ENCODE results near the gene ZNF862.

Gene ZNF862

GRCh38 chr7:149866779-149867447 lies 28.7 kb downstream of the ZNF862 start:
- no peaks in the 10 kb centered on the region for H3K9me3 Mint-ChIP-seq
- ATAC-seq (ENCODE audit: low read depth) (no peak), DNase-seq (ENCODE audit: low spot score in 2 of 2) (no peak)
- no peak overlapping the region for H3K27ac Mint-ChIP-seq
- H3K27me3 Mint-ChIP-seq = no peaks in the 10 kb centered on the region
- no peak overlapping the region for H3K4me3 Mint-ChIP-seq
- H3K36me3 Mint-ChIP-seq = peaks cover 5% of the 10 kb centered on the region
- H3K4me1 Mint-ChIP-seq = peaks cover 14% of the 10 kb centered on the region

- H3K4me1 Mint-ChIP-seq = peaks cover 18% of the 10 kb centered on the region
- no peak overlapping the region for H3K27ac Mint-ChIP-seq
- no peaks in the 10 kb centered on the region for H3K9me3 Mint-ChIP-seq
- H3K27me3 Mint-ChIP-seq = no peaks in the 10 kb centered on the region
- ATAC-seq (ENCODE audit: low read depth) (no peak), DNase-seq (ENCODE audit: low spot score in 2 of 2) (no peak)
- peaks cover 2% of the 10 kb centered on the region for H3K36me3 Mint-ChIP-seq
- H3K4me3 Mint-ChIP-seq = no peak overlapping the region
These were observed 29.8 kb downstream of the ZNF862 start for GRCh38 chr7:149867762-149868622.

GRCh38 chr7:149868623-149869290 lies 30.6 kb downstream of the ZNF862 start:
- Mint-ChIP-seq H3K27ac (no peak overlapping the region), H3K9me3 (no peaks in the 10 kb centered on the region), H3K27me3 (no peaks in the 10 kb centered on the region), H3K4me1 (peaks cover 18% of the 10 kb centered on the region), H3K36me3 (peaks cover 2% of the 10 kb centered on the region), H3K4me3 (no peak overlapping the region)
- ATAC-seq (ENCODE audit: low read depth) = peak; percentile 26
- DNase-seq (ENCODE audit: low spot score in 2 of 2) = no peak

- Mint-ChIP-seq H3K27ac (no peak overlapping the region), H3K36me3 (peaks cover 2% of the 10 kb centered on the region), H3K4me3 (no peak overlapping the region), H3K9me3 (no peaks in the 10 kb centered on the region), H3K27me3 (no peaks in the 10 kb centered on the region), H3K4me1 (peaks cover 20% of the 10 kb centered on the region)
- DNase-seq (ENCODE audit: low spot score in 2 of 2) = no peak
- ATAC-seq (ENCODE audit: low read depth) = no peak
These were observed 31.1 kb downstream of the ZNF862 start for GRCh38 chr7:149869291-149869650.

- Mint-ChIP-seq H3K36me3 (no peaks in the 10 kb centered on the region), H3K9me3 (no peaks in the 10 kb centered on the region), H3K4me3 (no peak overlapping the region), H3K27ac (no peak overlapping the region), H3K4me1 (peaks cover 26% of the 10 kb centered on the region), H3K27me3 (no peaks in the 10 kb centered on the region)
- no peak for DNase-seq (ENCODE audit: low spot score in 2 of 2)
- ATAC-seq (ENCODE audit: low read depth) = no peak
These were observed 31.7 kb downstream of the ZNF862 start for GRCh38 chr7:149869867-149870266.

GRCh38 chr7:149870274-149870673 lies 32.1 kb downstream of the ZNF862 start:
- peaks cover 29% of the 10 kb centered on the region for H3K4me1 Mint-ChIP-seq
- no peaks in the 10 kb centered on the region for H3K9me3 Mint-ChIP-seq
- no peak overlapping the region for H3K4me3 Mint-ChIP-seq
- no peak overlapping the region for H3K27ac Mint-ChIP-seq
- no peaks in the 10 kb centered on the region for H3K27me3 Mint-ChIP-seq
- ATAC-seq (ENCODE audit: low read depth) (no peak), DNase-seq (ENCODE audit: low spot score in 2 of 2) (no peak)
- H3K36me3 Mint-ChIP-seq = no peaks in the 10 kb centered on the region

GRCh38 chr7:149870701-149871483 lies 32.7 kb downstream of the ZNF862 start:
- no peaks in the 10 kb centered on the region for H3K36me3 Mint-ChIP-seq
- DNase-seq (ENCODE audit: low spot score in 2 of 2) (no peak), ATAC-seq (ENCODE audit: low read depth) (no peak)
- no peaks in the 10 kb centered on the region for H3K27me3 Mint-ChIP-seq
- H3K9me3 Mint-ChIP-seq = no peaks in the 10 kb centered on the region
- no peak overlapping the region for H3K27ac Mint-ChIP-seq
- peaks cover 33% of the 10 kb centered on the region for H3K4me1 Mint-ChIP-seq
- no peak overlapping the region for H3K4me3 Mint-ChIP-seq

- no peaks in the 10 kb centered on the region for H3K36me3 Mint-ChIP-seq
- ATAC-seq (ENCODE audit: low read depth) = no peak
- no peaks in the 10 kb centered on the region for H3K9me3 Mint-ChIP-seq
- no peak overlapping the region for H3K27ac Mint-ChIP-seq
- H3K4me1 Mint-ChIP-seq = peaks cover 33% of the 10 kb centered on the region
- no peak for DNase-seq (ENCODE audit: low spot score in 2 of 2)
- H3K27me3 Mint-ChIP-seq = no peaks in the 10 kb centered on the region
- no peak overlapping the region for H3K4me3 Mint-ChIP-seq
These were observed 33.4 kb downstream of the ZNF862 start for GRCh38 chr7:149871576-149871975.

- H3K4me1 Mint-ChIP-seq = peaks cover 33% of the 10 kb centered on the region
- peak overlapping the region; percentile 38 for H3K27ac Mint-ChIP-seq
- ATAC-seq (ENCODE audit: low read depth) = no peak
- no peaks in the 10 kb centered on the region for H3K36me3 Mint-ChIP-seq
- H3K4me3 Mint-ChIP-seq = peak overlapping the region; percentile 77
- no peaks in the 10 kb centered on the region for H3K9me3 Mint-ChIP-seq
- no peaks in the 10 kb centered on the region for H3K27me3 Mint-ChIP-seq
- no peak for DNase-seq (ENCODE audit: low spot score in 2 of 2)
These were observed 34.4 kb downstream of the ZNF862 start for GRCh38 chr7:149872419-149873073.

GRCh38 chr7:149873074-149873969 lies 35.1 kb downstream of the ZNF862 start, which contains the start of gene ATP6V0E2:
TSS of gene ATP6V0E2 (plus strand) at chr7:149873969. CDS start at chr7:149874066, 97 bp downstream.
- peaks cover 2% of the 10 kb centered on the region for H3K36me3 Mint-ChIP-seq
- no peaks in the 10 kb centered on the region for H3K9me3 Mint-ChIP-seq
- peaks cover 32% of the 10 kb centered on the region for H3K4me1 Mint-ChIP-seq
- no peaks in the 10 kb centered on the region for H3K27me3 Mint-ChIP-seq
- peak within 1 kb of the TSS; percentile 38 for H3K27ac Mint-ChIP-seq
- peak; percentile 92 for ATAC-seq (ENCODE audit: low read depth)
- H3K4me3 Mint-ChIP-seq = peak within 1 kb of the TSS; percentile 94
- DNase-seq (ENCODE audit: low spot score in 2 of 2) = peak; percentile 81 to 82

GRCh38 chr7:149873970-149874643 lies 35.9 kb downstream of the ZNF862 start:
- Mint-ChIP-seq H3K36me3 (peaks cover 2% of the 10 kb centered on the region), H3K27ac (peak overlapping the region; percentile 38), H3K9me3 (no peaks in the 10 kb centered on the region), H3K4me1 (peaks cover 29% of the 10 kb centered on the region), H3K4me3 (peak overlapping the region; percentile 94), H3K27me3 (no peaks in the 10 kb centered on the region)
- DNase-seq (ENCODE audit: low spot score in 2 of 2) (no peak), ATAC-seq (ENCODE audit: low read depth) (no peak)

- no peak for ATAC-seq (ENCODE audit: low read depth)
- no peak overlapping the region for H3K27ac Mint-ChIP-seq
- no peaks in the 10 kb centered on the region for H3K9me3 Mint-ChIP-seq
- H3K27me3 Mint-ChIP-seq = no peaks in the 10 kb centered on the region
- DNase-seq (ENCODE audit: low spot score in 2 of 2) = no peak
- H3K36me3 Mint-ChIP-seq = peaks cover 2% of the 10 kb centered on the region
- peaks cover 28% of the 10 kb centered on the region for H3K4me1 Mint-ChIP-seq
- peak overlapping the region; percentile 94 for H3K4me3 Mint-ChIP-seq
These were observed 36.5 kb downstream of the ZNF862 start for GRCh38 chr7:149874644-149875028.

Measured in memory B cell (primary cell).